ENCODE measurements around the gene SAMD8. TPM values are rescaled to one million over a fixed set of nuclear protein-coding genes. Genes with fewer than 3 reads are reported as not detected.
"Not testable (repeated sequence)": the region's sequence is repeated elsewhere in the genome, so short reads cannot be mapped to it uniquely, and the experiment has no call there.

Gene SAMD8
- polyA plus RNA-seq, 2 donors = 8.1 to 9.7 TPM

- Histone ChIP-seq H3K4me3 (ENCODE audit: low read depth in 1 of 2, low read length in 2 of 2) (no peak overlapping the region), H3K4me1 (ENCODE audit: control insufficient read depth in 2 of 2, insufficient read depth in 2 of 2, low read length in 1 of 2) (no peaks in the 10 kb centered on the region), H3K36me3 (ENCODE audit: control insufficient read depth in 2 of 2, insufficient read depth in 2 of 2, low read length in 1 of 2) (no peaks in the 10 kb centered on the region), H3K9me3 (ENCODE audit: control insufficient read depth in 2 of 2, insufficient read depth in 1 of 2, low read depth in 1 of 2, low read length in 1 of 2) (no peaks in the 10 kb centered on the region), H3K27ac (ENCODE audit: low read depth in 2 of 2, low read length in 1 of 2) (no peak overlapping the region), H3K27me3 (ENCODE audit: control insufficient read depth in 1 of 2, insufficient read depth in 2 of 2, low read length in 2 of 2) (no peaks in the 10 kb centered on the region)
- WGBS, 2 donors = 67 to 82% methylated on average over 2 of the region's 2 CpGs
These were observed 3.7 kb downstream of the SAMD8 start for GRCh38 chr10:75115137-75115536.

- WGBS, 2 donors = 89 to 93% methylated on average over 15 of the region's 15 CpGs
- H3K27ac ChIP-seq (ENCODE audit: low read depth in 2 of 2, low read length in 1 of 2); H3K4me1 ChIP-seq (ENCODE audit: control insufficient read depth in 2 of 2, insufficient read depth in 2 of 2, low read length in 1 of 2); H3K27me3 ChIP-seq (ENCODE audit: control insufficient read depth in 1 of 2, insufficient read depth in 2 of 2, low read length in 2 of 2); H3K4me3 ChIP-seq (ENCODE audit: low read depth in 1 of 2, low read length in 2 of 2); H3K9me3 ChIP-seq (ENCODE audit: control insufficient read depth in 2 of 2, insufficient read depth in 1 of 2, low read depth in 1 of 2, low read length in 1 of 2); H3K36me3 ChIP-seq (ENCODE audit: control insufficient read depth in 2 of 2, insufficient read depth in 2 of 2, low read length in 1 of 2): not testable (repeated sequence)
These were observed 5.7 kb downstream of the SAMD8 start for GRCh38 chr10:75116941-75117775.

GRCh38 chr10:75117995-75118394, 6.5 kb downstream of the SAMD8 start:
- 68 to 78% methylated on average over 3 of the region's 3 CpGs for WGBS, 2 donors
- H3K27me3 ChIP-seq (ENCODE audit: control insufficient read depth in 1 of 2, insufficient read depth in 2 of 2, low read length in 2 of 2) = no peaks in the 10 kb centered on the region
- no peaks in the 10 kb centered on the region for H3K36me3 ChIP-seq (ENCODE audit: control insufficient read depth in 2 of 2, insufficient read depth in 2 of 2, low read length in 1 of 2)
- no peaks in the 10 kb centered on the region for H3K4me1 ChIP-seq (ENCODE audit: control insufficient read depth in 2 of 2, insufficient read depth in 2 of 2, low read length in 1 of 2)
- no peak overlapping the region for H3K27ac ChIP-seq (ENCODE audit: low read depth in 2 of 2, low read length in 1 of 2)
- H3K9me3 ChIP-seq (ENCODE audit: control insufficient read depth in 2 of 2, insufficient read depth in 1 of 2, low read depth in 1 of 2, low read length in 1 of 2) = no peaks in the 10 kb centered on the region
- H3K4me3 ChIP-seq (ENCODE audit: low read depth in 1 of 2, low read length in 2 of 2) = no peak overlapping the region

GRCh38 chr10:75119444-75120066, 8.1 kb downstream of the SAMD8 start:
- H3K4me1 ChIP-seq (ENCODE audit: control insufficient read depth in 2 of 2, insufficient read depth in 2 of 2, low read length in 1 of 2); H3K36me3 ChIP-seq (ENCODE audit: control insufficient read depth in 2 of 2, insufficient read depth in 2 of 2, low read length in 1 of 2); H3K27ac ChIP-seq (ENCODE audit: low read depth in 2 of 2, low read length in 1 of 2); H3K27me3 ChIP-seq (ENCODE audit: control insufficient read depth in 1 of 2, insufficient read depth in 2 of 2, low read length in 2 of 2); H3K4me3 ChIP-seq (ENCODE audit: low read depth in 1 of 2, low read length in 2 of 2); H3K9me3 ChIP-seq (ENCODE audit: control insufficient read depth in 2 of 2, insufficient read depth in 1 of 2, low read depth in 1 of 2, low read length in 1 of 2): not testable (repeated sequence)
- WGBS, 2 donors = 80 to 88% methylated on average over 15 of the region's 15 CpGs

- H3K27me3 ChIP-seq (ENCODE audit: control insufficient read depth in 1 of 2, insufficient read depth in 2 of 2, low read length in 2 of 2) = no peaks in the 10 kb centered on the region
- 28 to 37% methylated on average over 1 of the region's 1 CpG for WGBS, 2 donors
- H3K4me1 ChIP-seq (ENCODE audit: control insufficient read depth in 2 of 2, insufficient read depth in 2 of 2, low read length in 1 of 2) = no peaks in the 10 kb centered on the region
- H3K36me3 ChIP-seq (ENCODE audit: control insufficient read depth in 2 of 2, insufficient read depth in 2 of 2, low read length in 1 of 2) = no peaks in the 10 kb centered on the region
- H3K9me3 ChIP-seq (ENCODE audit: control insufficient read depth in 2 of 2, insufficient read depth in 1 of 2, low read depth in 1 of 2, low read length in 1 of 2) = no peaks in the 10 kb centered on the region
- no peak overlapping the region for H3K4me3 ChIP-seq (ENCODE audit: low read depth in 1 of 2, low read length in 2 of 2)
- H3K27ac ChIP-seq (ENCODE audit: low read depth in 2 of 2, low read length in 1 of 2) = no peak overlapping the region
These were observed 9.9 kb downstream of the SAMD8 start for GRCh38 chr10:75121322-75121721.

GRCh38 chr10:75122505-75122904, 11.0 kb downstream of the SAMD8 start:
- H3K27ac ChIP-seq (ENCODE audit: low read depth in 2 of 2, low read length in 1 of 2) = no peak overlapping the region
- H3K4me1 ChIP-seq (ENCODE audit: control insufficient read depth in 2 of 2, insufficient read depth in 2 of 2, low read length in 1 of 2) = no peaks in the 10 kb centered on the region
- no peaks in the 10 kb centered on the region for H3K9me3 ChIP-seq (ENCODE audit: control insufficient read depth in 2 of 2, insufficient read depth in 1 of 2, low read depth in 1 of 2, low read length in 1 of 2)
- H3K27me3 ChIP-seq (ENCODE audit: control insufficient read depth in 1 of 2, insufficient read depth in 2 of 2, low read length in 2 of 2) = no peaks in the 10 kb centered on the region
- no peak overlapping the region for H3K4me3 ChIP-seq (ENCODE audit: low read depth in 1 of 2, low read length in 2 of 2)
- no peaks in the 10 kb centered on the region for H3K36me3 ChIP-seq (ENCODE audit: control insufficient read depth in 2 of 2, insufficient read depth in 2 of 2, low read length in 1 of 2)
- WGBS, 2 donors = 88 to 91% methylated on average over 4 of the region's 4 CpGs

GRCh38 chr10:75123088-75123682, 11.7 kb downstream of the SAMD8 start:
- H3K4me1 ChIP-seq (ENCODE audit: control insufficient read depth in 2 of 2, insufficient read depth in 2 of 2, low read length in 1 of 2) = no peaks in the 10 kb centered on the region
- H3K36me3 ChIP-seq (ENCODE audit: control insufficient read depth in 2 of 2, insufficient read depth in 2 of 2, low read length in 1 of 2) = no peaks in the 10 kb centered on the region
- no peak overlapping the region for H3K4me3 ChIP-seq (ENCODE audit: low read depth in 1 of 2, low read length in 2 of 2)
- H3K27me3 ChIP-seq (ENCODE audit: control insufficient read depth in 1 of 2, insufficient read depth in 2 of 2, low read length in 2 of 2) = no peaks in the 10 kb centered on the region
- peak overlapping the region in 1 of 2 donors; percentile 60 for H3K27ac ChIP-seq (ENCODE audit: low read depth in 2 of 2, low read length in 1 of 2)
- WGBS, 2 donors = 76 to 80% methylated on average over 4 of the region's 4 CpGs
- H3K9me3 ChIP-seq (ENCODE audit: control insufficient read depth in 2 of 2, insufficient read depth in 1 of 2, low read depth in 1 of 2, low read length in 1 of 2) = no peaks in the 10 kb centered on the region

GRCh38 chr10:75126277-75126676, 14.8 kb downstream of the SAMD8 start:
- H3K9me3 ChIP-seq (ENCODE audit: control insufficient read depth in 2 of 2, insufficient read depth in 1 of 2, low read depth in 1 of 2, low read length in 1 of 2) = no peaks in the 10 kb centered on the region
- 95 to 97% methylated on average over 2 of the region's 2 CpGs for WGBS, 2 donors
- H3K27me3 ChIP-seq (ENCODE audit: control insufficient read depth in 1 of 2, insufficient read depth in 2 of 2, low read length in 2 of 2) = no peaks in the 10 kb centered on the region
- H3K4me3 ChIP-seq (ENCODE audit: low read depth in 1 of 2, low read length in 2 of 2) = no peak overlapping the region
- H3K27ac ChIP-seq (ENCODE audit: low read depth in 2 of 2, low read length in 1 of 2) = peak overlapping the region in 1 of 2 donors; percentile 22
- no peaks in the 10 kb centered on the region for H3K4me1 ChIP-seq (ENCODE audit: control insufficient read depth in 2 of 2, insufficient read depth in 2 of 2, low read length in 1 of 2)
- H3K36me3 ChIP-seq (ENCODE audit: control insufficient read depth in 2 of 2, insufficient read depth in 2 of 2, low read length in 1 of 2) = no peaks in the 10 kb centered on the region

GRCh38 chr10:75127471-75127870, 16.0 kb downstream of the SAMD8 start:
- H3K27ac ChIP-seq (ENCODE audit: low read depth in 2 of 2, low read length in 1 of 2) = no peak overlapping the region
- no peaks in the 10 kb centered on the region for H3K4me1 ChIP-seq (ENCODE audit: control insufficient read depth in 2 of 2, insufficient read depth in 2 of 2, low read length in 1 of 2)
- no peaks in the 10 kb centered on the region for H3K36me3 ChIP-seq (ENCODE audit: control insufficient read depth in 2 of 2, insufficient read depth in 2 of 2, low read length in 1 of 2)
- H3K9me3 ChIP-seq (ENCODE audit: control insufficient read depth in 2 of 2, insufficient read depth in 1 of 2, low read depth in 1 of 2, low read length in 1 of 2) = no peaks in the 10 kb centered on the region
- no peaks in the 10 kb centered on the region for H3K27me3 ChIP-seq (ENCODE audit: control insufficient read depth in 1 of 2, insufficient read depth in 2 of 2, low read length in 2 of 2)
- WGBS, 2 donors = 27 to 45% methylated on average over 2 of the region's 2 CpGs
- H3K4me3 ChIP-seq (ENCODE audit: low read depth in 1 of 2, low read length in 2 of 2) = no peak overlapping the region
